OCI-LY1 (cell line): ENCODE data around the gene DNAJB6.

Source experiments
- H2AFZ ChIP-seq: fragments of 200-600 bp; sonication (generic), shearing (Covaris generic); 2 replicates; pipeline ENCODE4 v1.6.0; 2014; ENCODE audit warnings: antibody characterized with exemption, mild to moderate bottlenecking, low read length
- H3F3A ChIP-seq: fragments of 200-600 bp; sonication (generic), shearing (Covaris generic); 2 replicates; pipeline ENCODE4 v1.6.0; 2014; ENCODE audit warnings: mild to moderate bottlenecking, antibody characterized with exemption, low read length, moderate library complexity; ENCODE audit not compliant: insufficient read depth
- H3K27ac ChIP-seq: fragments of 200-600 bp; sonication (generic); 2 replicates; pipeline ENCODE4 v1.5.1; 2014; ENCODE audit warnings: low read length, mixed run types, mild to moderate bottlenecking, low read depth; ENCODE audit not compliant: poor library complexity, severe bottlenecking
- H3K27me3 ChIP-seq: fragments of 200-600 bp; sonication (generic); 2 replicates; pipeline ENCODE4 v1.6.0; 2014; ENCODE audit warnings: antibody characterized with exemption, mild to moderate bottlenecking, low read length, moderate library complexity; ENCODE audit not compliant: insufficient read depth
- H3K36me3 ChIP-seq: fragments of 200-600 bp; sonication (generic); 2 replicates; pipeline ENCODE4 v1.6.1; 2014; ENCODE audit warnings: mild to moderate bottlenecking, antibody characterized with exemption, low read length, moderate library complexity, mixed read lengths; ENCODE audit not compliant: insufficient read depth
- H3K4me1 ChIP-seq: fragments of 200-600 bp; sonication (generic); 2 replicates; pipeline ENCODE4 v1.5.1; 2014; ENCODE audit warnings: mild to moderate bottlenecking, low read length, moderate library complexity; ENCODE audit not compliant: insufficient read depth, severe bottlenecking
- H3K4me2 ChIP-seq: fragments of 200-600 bp; sonication (generic), shearing (Covaris generic); 2 replicates; pipeline ENCODE4 v1.6.1; 2014; ENCODE audit warnings: low read length
- H3K4me3 ChIP-seq: fragments of 200-600 bp; sonication (generic); 2 replicates; pipeline ENCODE4 v1.5.1; 2014; ENCODE audit warnings: low read length, low read depth, mild to moderate bottlenecking, mixed read lengths; ENCODE audit not compliant: poor library complexity, severe bottlenecking
- H3K79me2 ChIP-seq: fragments of 200-600 bp; shearing (Covaris generic); 2 replicates; pipeline ENCODE4 v1.6.1; 2016; ENCODE audit warnings: mixed run types, low read length, mixed read lengths; ENCODE audit not compliant: insufficient read depth
- H3K9ac ChIP-seq: fragments of 200-600 bp; sonication (generic), shearing (Covaris generic); 2 replicates; pipeline ENCODE4 v1.6.1; 2014; ENCODE audit warnings: mild to moderate bottlenecking, low read length, mixed read lengths
- H3K9me2 ChIP-seq: fragments of 200-600 bp; sonication (generic), shearing (Covaris generic); 2 replicates; pipeline ENCODE4 v1.6.1; 2014; ENCODE audit warnings: low read depth, mild to moderate bottlenecking, low read length, mixed read lengths
- H3K9me3 ChIP-seq: fragments of 200-600 bp; shearing (Covaris generic); 2 replicates; pipeline ENCODE4 v1.6.1; 2014; ENCODE audit warnings: low read length, mixed read lengths
- H4K20me1 ChIP-seq: fragments of 200-600 bp; sonication (generic), shearing (Covaris generic); 2 replicates; pipeline ENCODE4 v1.6.0; 2016; ENCODE audit warnings: mild to moderate bottlenecking, low read length; ENCODE audit not compliant: insufficient read depth
- CTCF ChIP-seq: fragments of 200-600 bp; sonication (generic), shearing (Covaris generic); IDR thresholded peaks from 2 replicates; pipeline ENCODE4 v1.5.1; 2017; ENCODE audit warnings: mild to moderate bottlenecking, antibody characterized with exemption, low read length, moderate library complexity, mixed read lengths
- EZH2 ChIP-seq: fragments of 200-600 bp; sonication (generic), shearing (Covaris generic); IDR thresholded peaks from 2 replicates; pipeline ENCODE4 v1.8.0; 2017; ENCODE audit warnings: borderline replicate concordance, mixed run types, mild to moderate bottlenecking, antibody characterized with exemption, low read length, moderate library complexity, mixed read lengths

DNAJB6 gene

GRCh38 chr7:157422279-157422678, 85.5 kb downstream of the DNAJB6 start:
- H3K9me3 ChIP-seq: no peaks in the 10 kb centered on the region
- H3K4me3 ChIP-seq: no peak overlapping the region
- H3K4me2 ChIP-seq: no peak overlapping the region
- no peaks in the 10 kb centered on the region; the same call in 1 of the 2 replicates for H3K27me3 ChIP-seq
- peaks cover 10% of the 10 kb centered on the region for H3K36me3 ChIP-seq
- no peaks in the 10 kb centered on the region for H3K9me2 ChIP-seq
- no peaks in the 10 kb centered on the region for H3K4me1 ChIP-seq
- no peak overlapping the region for H2AFZ ChIP-seq
- H3K79me2 ChIP-seq: no peaks in the 10 kb centered on the region
- no peak overlapping the region for H3K27ac ChIP-seq
- no peak for TF ChIP-seq CTCF
- TF ChIP-seq EZH2: no peak
- no peaks in the 10 kb centered on the region for H4K20me1 ChIP-seq
- no peaks in the 10 kb centered on the region for H3F3A ChIP-seq
- no peak overlapping the region for H3K9ac ChIP-seq

- no peak overlapping the region for H3K4me3 ChIP-seq
- H3K27me3 ChIP-seq: no peaks in the 10 kb centered on the region; the same call in 1 of the 2 replicates
- no peaks in the 10 kb centered on the region for H3F3A ChIP-seq
- H3K4me2 ChIP-seq: no peak overlapping the region
- no peak overlapping the region for H2AFZ ChIP-seq
- no peak overlapping the region for H3K9ac ChIP-seq
- no peaks in the 10 kb centered on the region for H3K9me2 ChIP-seq
- H3K4me1 ChIP-seq: no peaks in the 10 kb centered on the region
- no peaks in the 10 kb centered on the region for H3K79me2 ChIP-seq
- peaks cover 6% of the 10 kb centered on the region for H3K36me3 ChIP-seq
- no peaks in the 10 kb centered on the region for H4K20me1 ChIP-seq
- TF ChIP-seq EZH2 (no peak), CTCF (no peak)
- H3K27ac ChIP-seq: no peak overlapping the region
- no peaks in the 10 kb centered on the region for H3K9me3 ChIP-seq
Observed at GRCh38 chr7:157423348-157423747, 86.5 kb downstream of the DNAJB6 start.

DNA sequence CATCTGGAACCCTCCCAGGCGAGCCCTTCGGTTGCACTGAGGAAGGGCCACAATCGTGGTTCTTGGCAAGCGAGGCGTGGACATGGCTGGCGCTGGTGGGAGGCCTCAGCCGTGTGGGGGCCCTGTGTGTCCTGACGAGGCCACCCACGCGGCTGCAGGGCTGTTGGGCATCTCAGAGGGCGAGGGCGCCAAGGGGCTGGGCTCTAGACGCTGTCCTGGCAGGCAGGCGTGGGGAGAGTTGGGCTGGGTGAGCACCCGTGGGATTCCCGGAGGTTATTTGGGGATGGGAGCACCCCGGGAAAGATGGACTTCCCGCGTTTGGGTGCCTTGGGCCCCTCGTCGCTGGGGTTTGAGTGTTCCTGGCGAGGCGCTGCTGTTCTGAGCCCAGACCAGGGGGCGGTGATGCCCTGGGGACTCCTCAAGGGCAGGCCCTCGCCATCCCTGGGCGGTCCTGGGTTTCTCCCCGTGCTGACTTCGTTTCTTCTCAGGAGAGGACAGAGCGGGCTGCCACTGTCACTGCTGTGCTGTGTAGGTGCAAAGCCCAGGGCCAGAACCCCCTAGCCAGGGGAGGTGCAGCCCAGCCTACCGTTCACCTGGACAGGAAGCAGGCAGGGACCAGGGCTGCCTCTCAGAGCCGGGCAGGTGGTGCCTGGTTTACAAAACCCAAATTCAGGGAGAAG, 87.2 kb downstream of the DNAJB6 start:
- no peaks in the 10 kb centered on the region for H3K9me2 ChIP-seq
- H3K9ac ChIP-seq: no peak overlapping the region
- no peaks in the 10 kb centered on the region for H3K9me3 ChIP-seq
- no peaks in the 10 kb centered on the region for H3K4me1 ChIP-seq
- H3K79me2 ChIP-seq: no peaks in the 10 kb centered on the region
- H4K20me1 ChIP-seq: no peaks in the 10 kb centered on the region
- no peak overlapping the region for H3K27ac ChIP-seq
- peaks cover 6% of the 10 kb centered on the region for H3K36me3 ChIP-seq
- TF ChIP-seq EZH2 (no peak), CTCF (no peak)
- no peak overlapping the region for H2AFZ ChIP-seq
- no peaks in the 10 kb centered on the region for H3F3A ChIP-seq
- H3K4me2 ChIP-seq: no peak overlapping the region
- H3K4me3 ChIP-seq: no peak overlapping the region
- H3K27me3 ChIP-seq: no peaks in the 10 kb centered on the region; the same call in 1 of the 2 replicates
